Pulmonary artery endothelial cell (primary cell): ENCODE data around the gene FGFBP2. TPM values are rescaled to one million over a fixed set of nuclear protein-coding genes. Genes with fewer than 3 reads are reported as not detected.
A peak's percentile ranks its signal among the peaks of the same experiment; 100 is the strongest.

Experiments used
- DNase-seq: peaks from one replicate; pipeline ENCODE4 v3.0.0-alpha.2; 2011; ENCODE audit warnings: low read depth, low spot score
- total RNA-seq: library from RNA; depleted of rRNA; stranded (reverse); fragments of >200 nt; gene quantifications from 2 replicates; pipeline ENCODE4 v1.2.3, GENCODE V29; 2014

Gene FGFBP2
- total RNA-seq, 1 donor from 2014 or later: not detected

DNA sequence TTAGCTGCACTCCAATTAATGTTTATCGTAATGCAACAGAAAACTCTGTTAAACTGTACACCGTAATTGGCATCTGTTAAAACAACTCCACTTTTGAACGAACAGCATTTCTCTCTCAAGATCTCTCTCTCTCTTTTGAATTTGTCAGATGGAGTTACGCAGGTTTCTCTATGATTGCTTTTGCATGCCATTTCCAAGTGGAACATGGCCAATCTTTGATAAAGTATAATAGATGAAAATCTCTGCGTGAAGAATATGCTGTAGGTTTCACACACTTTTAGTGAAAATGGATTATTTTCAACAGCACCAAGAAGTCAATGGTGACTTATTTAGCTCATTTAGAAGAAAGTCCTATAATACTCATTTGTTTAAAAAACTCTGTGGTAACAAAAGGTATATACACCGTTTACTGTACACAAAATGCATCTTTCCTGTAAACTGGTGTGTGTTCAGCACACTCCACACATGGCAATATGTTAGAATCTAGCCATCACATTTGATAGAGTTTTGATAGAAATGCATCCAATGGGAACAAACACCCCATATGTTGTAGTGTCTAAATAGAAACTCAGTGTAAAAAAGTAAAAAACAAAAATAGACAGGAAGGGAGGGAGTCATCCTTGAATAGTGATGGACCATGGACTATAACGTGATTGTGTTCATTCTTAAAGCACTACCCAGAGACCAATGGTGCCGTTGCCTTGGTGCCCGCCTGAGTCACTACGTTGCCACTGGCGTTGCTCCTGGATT lies 5.8 kb upstream of the FGFBP2 start:
- no peak for DNase-seq

DNA sequence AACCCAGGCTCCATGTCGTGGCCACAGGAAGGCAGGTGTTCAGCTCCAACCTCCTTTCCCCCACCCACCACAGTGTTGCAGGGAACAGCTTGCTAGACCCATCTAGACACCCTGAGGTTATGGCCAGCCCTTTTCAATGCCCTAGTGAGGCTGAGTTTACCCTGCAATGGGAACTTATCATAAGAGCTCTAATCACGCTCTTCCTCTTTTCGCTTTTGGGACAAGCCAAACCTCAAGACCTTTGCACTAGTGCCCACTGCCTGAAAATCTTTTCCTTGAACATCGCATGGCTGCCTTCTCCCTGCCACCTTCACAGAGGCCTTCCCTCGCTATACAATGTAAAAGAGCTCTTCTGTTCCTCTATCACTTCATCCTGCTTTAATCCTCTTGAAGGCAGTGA lies 2.4 kb upstream of the FGFBP2 start:
- DNase-seq: no peak

- no peak for DNase-seq
These were observed 1.2 kb upstream of the FGFBP2 start for GRCh38 chr4:15964159-15964558.

DNA sequence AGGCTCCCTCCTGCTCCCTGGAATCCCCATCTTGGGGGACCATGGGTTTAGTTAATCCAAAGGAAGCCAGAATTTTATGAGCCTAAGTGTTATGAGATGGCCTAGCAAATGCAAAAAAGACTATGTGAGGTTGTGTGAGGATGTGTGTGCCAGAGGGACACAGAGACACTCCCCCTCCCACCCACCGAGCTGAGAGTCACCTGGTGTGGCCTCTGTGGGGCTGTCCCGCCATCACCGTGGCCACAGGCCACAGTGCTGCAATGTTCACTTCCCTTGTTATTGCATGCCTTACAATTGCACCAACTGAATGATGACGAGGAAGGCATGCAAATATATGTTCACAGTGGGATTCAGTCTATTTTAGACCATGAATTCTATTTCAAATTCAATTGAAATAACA lies 601 bp upstream of the FGFBP2 start:
- DNase-seq: no peak

GRCh38 chr4:15961781-15962510 lies 1.0 kb downstream of the FGFBP2 start:
- DNase-seq: no peak

DNA sequence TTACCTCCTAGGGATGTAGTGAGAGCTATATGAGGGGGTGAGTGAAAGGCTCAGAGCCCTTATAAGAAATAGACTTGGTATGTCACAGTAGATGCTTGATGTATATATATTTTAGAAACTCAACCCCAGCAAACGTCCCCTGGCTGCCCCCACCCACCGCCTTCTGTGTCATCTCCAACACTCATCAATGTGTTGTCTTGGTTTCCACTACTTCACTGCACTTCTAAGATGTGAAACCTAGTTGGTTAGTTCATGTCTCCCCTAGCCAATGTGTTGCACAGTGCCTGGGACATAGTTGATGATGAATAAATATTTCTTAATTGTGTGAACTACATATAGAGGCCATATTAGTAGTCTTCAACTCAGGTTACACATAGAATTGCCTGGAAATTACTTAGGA lies 4.4 kb downstream of the FGFBP2 start:
- no peak for DNase-seq

DNA sequence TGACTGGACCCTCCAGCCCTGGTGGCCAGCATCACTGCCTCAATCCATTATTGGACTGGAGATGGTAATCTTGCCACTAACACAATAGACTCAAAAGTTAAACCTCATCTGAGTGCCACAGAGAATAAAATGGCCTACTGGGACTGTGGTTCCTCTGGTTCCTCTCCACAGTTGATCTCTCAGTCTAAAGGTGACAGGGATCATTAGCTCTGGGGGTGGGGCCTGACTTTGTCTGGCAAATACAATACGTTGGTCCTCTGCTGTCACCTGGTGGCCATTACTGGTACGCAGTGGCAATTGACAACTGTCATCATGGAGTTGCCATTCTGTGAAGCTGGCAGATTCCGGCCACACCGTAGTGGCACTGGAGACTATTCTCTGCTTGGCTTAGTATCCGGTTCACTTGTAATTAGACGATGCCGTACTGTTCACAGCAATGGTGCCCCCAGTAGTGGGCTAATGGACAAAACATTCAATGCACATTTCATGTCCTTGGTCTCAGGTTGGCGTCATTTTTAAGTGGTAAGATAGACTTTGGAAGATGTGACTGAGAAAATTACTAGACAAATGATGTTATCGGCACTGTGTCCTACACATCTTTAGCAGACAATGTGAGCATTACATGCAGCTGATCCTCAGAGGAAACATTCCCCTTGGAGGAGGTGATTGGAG lies 6.7 kb downstream of the FGFBP2 start:
- peak; percentile 24 for DNase-seq

DNA sequence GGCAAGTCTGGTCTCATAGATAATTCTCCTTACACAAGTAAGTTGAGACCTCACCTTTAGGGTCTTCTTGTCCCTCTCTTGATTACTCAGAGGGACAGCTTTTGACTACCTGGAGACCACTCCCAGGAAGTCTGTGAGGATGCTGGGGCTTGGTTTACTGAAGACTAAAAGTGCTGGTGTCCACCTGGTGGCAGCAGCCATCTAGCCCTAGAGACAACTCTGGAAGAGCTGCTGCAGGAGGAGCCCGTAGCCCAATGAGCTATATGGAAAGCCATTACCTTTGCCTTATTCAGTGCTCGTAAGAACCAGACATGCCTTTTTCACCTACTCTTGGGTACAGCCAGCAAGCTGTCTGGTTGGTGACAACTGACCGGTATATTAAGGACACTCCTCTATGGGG lies 7.3 kb downstream of the FGFBP2 start:
- no peak for DNase-seq

GRCh38 chr4:15953625-15954024 lies 9.3 kb downstream of the FGFBP2 start:
- DNase-seq: no peak

- DNase-seq: no peak
These were observed 11.2 kb downstream of the FGFBP2 start for GRCh38 chr4:15951781-15952180.

DNA sequence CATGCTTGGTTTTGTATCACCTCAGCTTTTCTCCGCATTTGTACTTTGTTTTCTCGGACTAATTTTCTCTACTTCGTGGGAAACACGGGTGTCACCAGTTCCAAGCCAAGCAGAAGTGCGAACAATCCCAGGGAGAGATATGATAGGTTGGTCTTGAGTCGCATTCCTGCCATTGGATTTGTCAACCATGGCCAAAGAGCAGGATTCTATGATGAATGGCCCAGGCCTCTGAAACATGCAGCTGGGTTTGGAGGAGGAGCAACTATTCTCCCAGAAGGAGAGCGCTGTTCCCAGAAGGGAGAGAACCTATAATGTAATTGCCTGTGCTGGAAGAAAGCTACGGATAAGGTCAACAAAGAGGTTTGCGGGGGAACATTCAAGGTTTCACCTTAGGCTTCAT lies 14.1 kb downstream of the FGFBP2 start:
- no peak for DNase-seq

GRCh38 chr4:15947684-15948083 lies 15.3 kb downstream of the FGFBP2 start:
- DNase-seq: no peak

GRCh38 chr4:15945516-15945915 lies 17.5 kb downstream of the FGFBP2 start:
- no peak for DNase-seq

- DNase-seq: no peak
These were observed 18.1 kb downstream of the FGFBP2 start for GRCh38 chr4:15944895-15945294.

DNA sequence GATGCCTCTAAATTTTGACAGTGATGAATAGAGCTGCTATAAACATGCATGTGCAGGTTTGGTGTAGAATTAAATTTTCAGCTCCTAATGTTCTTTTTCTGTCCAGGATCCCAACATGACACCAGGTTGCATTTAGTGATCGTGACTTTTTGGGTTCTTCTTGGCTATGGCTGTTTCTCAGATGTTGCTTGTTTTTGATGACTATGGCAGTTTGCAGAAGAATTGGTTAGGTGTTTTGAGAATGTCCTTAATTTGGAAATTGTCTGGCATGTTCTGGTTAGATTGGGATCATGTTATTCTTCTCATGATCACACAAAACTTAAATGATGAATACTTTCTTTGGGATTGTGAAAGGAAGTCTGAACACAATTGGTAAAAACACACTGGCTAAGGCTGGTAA lies 20.7 kb downstream of the FGFBP2 start:
- DNase-seq: no peak

- no peak for DNase-seq
These were observed 24.3 kb downstream of the FGFBP2 start, which contains the start of gene FGFBP1 for GRCh38 chr4:15938640-15939039. Gene FGFBP1 (minus strand): TSS chr4:15938740. CDS start chr4:15936632, 2,108 bp downstream.

GRCh38 chr4:15938182-15938581 lies 24.8 kb downstream of the FGFBP2 start:
- DNase-seq: no peak

GRCh38 chr4:15936495-15936894 lies 26.5 kb downstream of the FGFBP2 start:
- DNase-seq: no peak

DNA sequence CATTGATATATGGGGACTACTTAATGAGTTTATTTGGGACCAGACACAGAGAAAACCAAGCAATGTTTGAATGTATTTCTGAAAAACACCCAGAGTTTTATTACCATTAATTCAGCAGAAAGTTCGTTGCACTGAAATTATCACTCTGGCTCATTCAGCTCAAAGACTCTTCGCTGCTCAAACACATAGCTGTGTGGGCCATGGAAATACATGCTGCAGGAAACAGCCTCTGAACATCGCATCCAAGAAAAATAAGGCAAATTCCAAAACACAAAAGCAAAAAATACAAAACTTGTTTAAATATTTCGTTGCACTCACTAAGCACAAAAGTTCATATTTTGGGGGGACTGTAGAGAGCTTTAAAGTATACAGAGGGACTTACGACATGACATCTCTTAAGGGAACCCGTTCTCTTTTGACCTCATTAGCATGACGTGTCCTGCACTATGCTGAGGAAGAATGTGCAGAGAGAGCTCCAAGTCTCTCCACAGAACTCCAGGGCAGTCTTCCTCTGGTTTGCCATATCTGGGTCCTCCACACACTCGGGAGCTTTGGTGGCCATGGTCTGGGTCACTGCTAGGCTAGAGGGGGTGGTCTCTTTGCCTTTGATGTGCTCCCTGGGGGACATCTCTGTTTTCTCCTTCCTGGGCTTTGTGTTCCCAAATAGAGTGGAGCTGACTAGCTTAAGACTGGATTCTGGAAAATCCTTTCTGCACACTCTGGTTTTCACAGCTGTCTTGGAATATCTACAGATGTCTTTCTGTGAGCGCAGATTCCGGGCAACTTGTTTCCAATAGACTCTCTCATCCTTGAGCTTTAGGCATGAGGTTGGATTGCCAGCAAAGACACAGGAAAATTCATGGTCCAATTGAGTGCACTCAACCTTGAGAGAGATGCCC lies 27.2 kb downstream of the FGFBP2 start:
- no peak for DNase-seq

- DNase-seq: no peak
These were observed 28.7 kb downstream of the FGFBP2 start for GRCh38 chr4:15934259-15934658.

DNA sequence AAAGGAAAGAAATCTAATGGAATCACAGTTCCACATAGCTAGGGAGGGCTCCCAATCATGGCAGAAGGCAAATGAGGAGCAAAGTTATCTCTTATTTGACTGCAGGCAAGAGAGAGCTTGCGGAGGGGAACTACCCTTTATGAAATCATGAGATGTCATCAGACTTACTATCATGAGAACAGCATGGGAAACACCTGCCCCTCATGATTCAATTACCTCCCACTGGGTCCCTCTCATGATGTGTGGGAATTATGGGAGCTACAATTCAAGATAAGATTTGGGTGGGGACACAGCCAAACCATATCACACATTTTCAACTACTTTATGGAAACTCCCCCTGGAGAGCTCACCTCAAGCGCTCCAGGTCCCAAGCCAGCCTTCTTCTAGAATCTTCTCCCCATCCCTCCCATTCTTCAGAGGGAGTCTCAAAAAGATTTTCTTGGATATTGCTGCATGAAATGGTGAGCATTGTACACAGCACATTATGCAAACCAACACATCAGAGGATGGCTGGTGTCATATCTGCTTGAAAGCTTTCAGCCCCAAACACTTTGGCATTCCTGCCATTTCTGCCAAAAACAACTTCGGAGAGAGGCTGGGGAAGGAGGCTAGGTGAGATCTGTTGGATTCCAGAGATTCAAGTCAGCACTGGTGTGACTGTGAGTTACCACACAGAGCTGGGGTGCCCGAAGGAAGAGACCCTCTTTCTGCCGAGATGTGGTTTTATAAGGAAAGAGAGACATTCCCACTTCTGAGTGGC lies 31.3 kb downstream of the FGFBP2 start:
- DNase-seq: no peak
